GM19468 (cell line): ENCODE measurements around the gene ABI1.
A peak's percentile ranks its signal among the peaks of the same experiment; 100 is the strongest.

Source experiments
- ATAC-seq: cut with Tn5 transposase; IDR thresholded peaks from one replicate; pipeline ENCODE4 v1.9.1; 2021; ENCODE audit warnings: mild to moderate bottlenecking, moderate library complexity, moderate number of reproducible peaks; ENCODE audit not compliant: unreplicated experiment; ENCODE audit errors: extremely low read depth

ABI1 gene

GRCh38 chr10:26779176-26779860, 81.4 kb downstream of the ABI1 start:
- no peak for ATAC-seq

- no peak for ATAC-seq
Measured at GRCh38 chr10:26777686-26778085, 83.1 kb downstream of the ABI1 start.

GRCh38 chr10:26776258-26776657, 84.5 kb downstream of the ABI1 start:
- ATAC-seq, result no peak

GRCh38 chr10:26773633-26774032, 87.1 kb downstream of the ABI1 start:
- ATAC-seq, result no peak

GRCh38 chr10:26770069-26770468, 90.7 kb downstream of the ABI1 start:
- no peak for ATAC-seq

GRCh38 chr10:26765549-26765948, 95.2 kb downstream of the ABI1 start:
- ATAC-seq, result no peak

GRCh38 chr10:26759008-26759407, 101.8 kb downstream of the ABI1 start:
- no peak for ATAC-seq

- no peak for ATAC-seq
Measured at GRCh38 chr10:26755443-26755903, 105.3 kb downstream of the ABI1 start.

- no peak for ATAC-seq
Measured at GRCh38 chr10:26746061-26746460, 114.7 kb downstream of the ABI1 start.

GRCh38 chr10:26743841-26744240, 116.9 kb downstream of the ABI1 start:
- ATAC-seq, result no peak

GRCh38 chr10:26743091-26743490, 117.7 kb downstream of the ABI1 start:
- no peak for ATAC-seq

- no peak for ATAC-seq
Measured at GRCh38 chr10:26741368-26741767, 119.4 kb downstream of the ABI1 start.

GRCh38 chr10:26739071-26739631, 121.6 kb downstream of the ABI1 start:
- peak; percentile 24 for ATAC-seq

GRCh38 chr10:26738301-26738911, 122.4 kb downstream of the ABI1 start:
- no peak for ATAC-seq

- ATAC-seq, result peak; percentile 65
Measured at GRCh38 chr10:26737730-26738129, 123.0 kb downstream of the ABI1 start.

- ATAC-seq, result no peak
Measured at GRCh38 chr10:26735435-26735834, 125.3 kb downstream of the ABI1 start.

- no peak for ATAC-seq
Measured at GRCh38 chr10:26733750-26734568, 126.8 kb downstream of the ABI1 start.

- no peak for ATAC-seq
Measured at GRCh38 chr10:26730552-26730951, 130.2 kb downstream of the ABI1 start.

- ATAC-seq, result no peak
Measured at GRCh38 chr10:26729395-26729794, 131.4 kb downstream of the ABI1 start.

GRCh38 chr10:26728957-26729356, 131.8 kb downstream of the ABI1 start:
- no peak for ATAC-seq

GRCh38 chr10:26727005-26727404, 133.8 kb downstream of the ABI1 start:
- no peak for ATAC-seq
